ENCODE measurements around the gene AKAP13. TPM values are rescaled to one million over a fixed set of nuclear protein-coding genes. Genes with fewer than 3 reads are reported as not detected.
A peak's percentile ranks its signal among the peaks of the same experiment; 100 is the strongest.

Gene AKAP13
- total and polyA plus RNA-seq, 7 donors, result 18.2 to 126 (median 93.7) TPM

DNA sequence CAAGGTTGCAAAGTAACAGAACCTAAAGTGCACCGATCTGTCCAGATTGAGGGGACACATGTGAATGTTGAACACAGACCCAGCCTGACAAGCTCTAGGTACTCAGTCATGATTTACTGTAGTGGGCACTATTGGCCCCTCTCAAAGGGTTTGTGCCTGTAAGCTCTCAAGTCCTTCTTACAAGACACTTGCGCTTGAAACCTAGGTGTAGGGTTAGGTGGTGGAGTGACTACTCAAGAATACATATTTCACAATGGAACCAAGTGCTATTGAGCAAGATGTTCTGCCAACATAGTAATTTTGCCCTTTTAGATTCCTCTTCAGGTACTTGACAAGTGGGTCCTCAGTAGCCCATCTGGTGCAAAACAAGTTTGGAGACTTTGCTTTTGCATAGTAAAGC is 169.9 kb downstream of the AKAP13 start:
- H3K4me3 ChIP-seq, result no peak overlapping the region
- no peaks in the 10 kb centered on the region for H3K9me3 ChIP-seq
- H3K27me3 ChIP-seq (ENCODE audit: insufficient read depth in 3 of 3, low read length in 2 of 3), result no peaks in the 10 kb centered on the region
- no peaks in the 10 kb centered on the region for H3K36me3 ChIP-seq (ENCODE audit: insufficient read depth in 1 of 2, low read depth in 1 of 2)
- intact Hi-C loops (cut with DNase I), result no loop called here
- 71 to 98% (median 81%) methylated on average over 2 of the region's 2 CpGs for WGBS, 3 donors
- DNase-seq (no peak), ATAC-seq (no peak)
- H3K27ac ChIP-seq, result no peak overlapping the region
- H3K4me1 ChIP-seq, result peaks cover 6% of the 10 kb centered on the region
- no peak for TF ChIP-seq CTCF (IDR thresholded peaks at IDR 0.05)

- no peak for DNase-seq
- no peak overlapping the region for H3K4me3 ChIP-seq
- H3K4me1 ChIP-seq, result peaks cover 6% of the 10 kb centered on the region
- no peaks in the 10 kb centered on the region for H3K9me3 ChIP-seq
- no peak for ATAC-seq
- H3K36me3 ChIP-seq (ENCODE audit: insufficient read depth in 1 of 2, low read depth in 1 of 2), result no peaks in the 10 kb centered on the region
- H3K27me3 ChIP-seq (ENCODE audit: insufficient read depth in 3 of 3, low read length in 2 of 3), result no peaks in the 10 kb centered on the region
- no peak for TF ChIP-seq CTCF (IDR thresholded peaks at IDR 0.05)
- intact Hi-C loops (cut with DNase I), result no loop called here
- H3K27ac ChIP-seq, result no peak overlapping the region
- WGBS, 3 donors, result 76 to 87% (median 86%) methylated on average over 3 of the region's 3 CpGs
Measured at GRCh38 chr15:85551221-85551832, 170.9 kb downstream of the AKAP13 start.

DNA sequence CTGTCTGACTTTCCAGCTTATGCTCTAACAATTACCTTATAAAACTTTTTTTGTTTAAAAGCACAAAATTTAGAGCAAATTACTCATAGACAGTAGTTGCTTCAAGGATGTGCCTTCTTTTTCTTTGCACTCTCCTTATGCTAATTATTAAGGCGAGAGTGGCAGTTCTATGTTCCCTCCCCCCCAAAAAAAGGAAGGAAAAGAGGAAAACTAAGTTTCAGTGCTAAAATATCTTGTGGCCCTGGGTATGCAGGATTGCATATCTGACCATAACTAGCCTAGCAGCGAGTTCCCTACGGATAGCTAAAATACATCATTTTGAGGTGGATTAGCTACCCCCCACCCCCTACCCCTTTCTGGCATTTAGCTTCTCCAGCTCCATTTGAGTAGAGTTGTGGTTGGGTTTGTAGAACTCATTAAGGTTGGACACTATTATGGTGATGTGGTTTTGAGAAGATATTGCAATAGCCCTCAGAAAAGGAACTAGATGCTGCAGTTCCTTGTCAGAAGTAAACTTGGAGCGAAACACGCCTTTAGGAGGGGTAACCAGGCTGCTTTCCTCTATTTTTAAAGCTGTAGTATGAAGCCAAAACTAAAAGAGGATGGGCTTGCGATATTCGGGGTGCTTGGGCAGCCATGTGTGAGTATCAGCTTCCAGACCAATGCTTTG is 174.6 kb downstream of the AKAP13 start:
- 78 to 86% (median 84%) methylated on average over 7 of the region's 7 CpGs for WGBS, 3 donors
- no peak for TF ChIP-seq CTCF (IDR thresholded peaks at IDR 0.05)
- intact Hi-C loops (cut with DNase I), result no loop called here
- Histone ChIP-seq H3K27me3 (ENCODE audit: insufficient read depth in 3 of 3, low read length in 2 of 3) (no peaks in the 10 kb centered on the region), H3K27ac (no peak overlapping the region), H3K36me3 (ENCODE audit: insufficient read depth in 1 of 2, low read depth in 1 of 2) (no peaks in the 10 kb centered on the region), H3K4me3 (peak overlapping the region; percentile 3), H3K9me3 (no peaks in the 10 kb centered on the region), H3K4me1 (no peaks in the 10 kb centered on the region)
- ATAC-seq, result no peak
- DNase-seq, result no peak

DNA sequence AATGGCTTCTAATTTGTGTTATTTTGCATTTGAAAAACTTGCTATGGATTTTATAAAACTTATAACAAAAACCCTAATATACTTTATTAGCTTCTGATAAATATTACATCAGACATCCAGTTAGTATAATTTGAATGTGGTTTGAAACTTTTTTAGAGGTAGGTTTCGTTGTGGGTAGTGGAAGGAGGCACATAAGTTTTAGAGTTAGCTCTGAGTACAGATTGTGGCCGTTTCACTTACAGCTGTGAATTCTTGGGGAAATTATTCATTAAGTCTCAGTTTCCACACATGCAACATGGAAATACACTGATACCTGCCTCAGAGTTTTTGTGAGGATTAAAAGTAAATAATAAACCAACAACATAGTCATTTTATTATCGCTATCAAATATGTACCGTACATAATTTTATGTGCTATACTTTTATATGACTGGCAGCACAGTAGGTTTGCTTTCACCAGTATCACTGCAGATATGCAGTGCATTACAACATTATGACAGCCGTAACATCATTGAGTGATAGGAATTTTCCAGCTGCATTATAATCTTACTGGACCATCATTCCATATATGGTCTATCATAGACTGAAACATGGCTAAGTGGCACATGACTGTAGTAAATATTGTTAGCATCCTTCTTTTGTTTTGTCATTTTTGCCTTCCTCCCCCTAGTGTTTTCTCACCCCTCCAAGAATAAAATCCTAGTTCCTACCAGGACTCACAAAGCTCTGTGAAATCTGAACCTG is 175.6 kb downstream of the AKAP13 start:
- 84 to 89% (median 88%) methylated on average over 5 of the region's 5 CpGs for WGBS, 3 donors
- intact Hi-C loops (cut with DNase I), result no loop called here
- H3K36me3 ChIP-seq (ENCODE audit: insufficient read depth in 1 of 2, low read depth in 1 of 2), result no peaks in the 10 kb centered on the region
- DNase-seq, result no peak
- no peak overlapping the region for H3K27ac ChIP-seq
- TF ChIP-seq CTCF (IDR thresholded peaks at IDR 0.05), result no peak
- no peaks in the 10 kb centered on the region for H3K27me3 ChIP-seq (ENCODE audit: insufficient read depth in 3 of 3, low read length in 2 of 3)
- no peaks in the 10 kb centered on the region for H3K9me3 ChIP-seq
- H3K4me3 ChIP-seq, result no peak overlapping the region
- ATAC-seq, result no peak
- H3K4me1 ChIP-seq, result no peaks in the 10 kb centered on the region
